ENCODE data around the gene TMEM61.

The TMEM61 gene

DNA sequence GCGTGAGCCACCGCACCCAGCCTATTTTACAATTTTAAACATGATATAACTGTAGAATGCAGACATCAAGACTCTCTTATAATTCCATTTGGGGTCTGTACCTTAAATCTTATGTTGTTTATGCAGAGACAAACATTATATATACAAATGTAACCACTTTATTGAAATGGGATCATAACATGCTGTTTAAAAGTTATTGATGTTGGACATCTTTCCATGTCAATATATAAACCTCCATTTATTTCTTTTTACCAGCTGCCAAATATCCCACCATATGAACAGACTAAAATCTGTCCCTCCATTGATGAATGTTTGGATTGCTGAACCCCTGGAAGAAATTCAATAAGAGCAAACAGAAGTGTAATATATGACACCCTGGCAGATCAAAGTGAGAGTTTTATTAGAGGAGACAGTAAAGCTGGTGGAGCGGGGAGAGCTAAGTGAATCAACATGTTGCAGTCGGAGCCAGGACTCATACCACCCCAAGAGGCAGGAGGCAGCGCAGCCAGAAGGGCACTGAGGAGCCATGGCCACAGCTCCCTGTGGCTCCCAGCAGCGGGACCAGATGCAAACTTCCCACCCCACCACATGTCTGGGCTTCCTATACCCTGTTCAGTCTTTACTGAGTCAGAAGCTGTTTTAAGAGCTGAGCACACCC, 54.2 kb downstream of the TMEM61 start:
- TF ChIP-seq, protein P1, sequence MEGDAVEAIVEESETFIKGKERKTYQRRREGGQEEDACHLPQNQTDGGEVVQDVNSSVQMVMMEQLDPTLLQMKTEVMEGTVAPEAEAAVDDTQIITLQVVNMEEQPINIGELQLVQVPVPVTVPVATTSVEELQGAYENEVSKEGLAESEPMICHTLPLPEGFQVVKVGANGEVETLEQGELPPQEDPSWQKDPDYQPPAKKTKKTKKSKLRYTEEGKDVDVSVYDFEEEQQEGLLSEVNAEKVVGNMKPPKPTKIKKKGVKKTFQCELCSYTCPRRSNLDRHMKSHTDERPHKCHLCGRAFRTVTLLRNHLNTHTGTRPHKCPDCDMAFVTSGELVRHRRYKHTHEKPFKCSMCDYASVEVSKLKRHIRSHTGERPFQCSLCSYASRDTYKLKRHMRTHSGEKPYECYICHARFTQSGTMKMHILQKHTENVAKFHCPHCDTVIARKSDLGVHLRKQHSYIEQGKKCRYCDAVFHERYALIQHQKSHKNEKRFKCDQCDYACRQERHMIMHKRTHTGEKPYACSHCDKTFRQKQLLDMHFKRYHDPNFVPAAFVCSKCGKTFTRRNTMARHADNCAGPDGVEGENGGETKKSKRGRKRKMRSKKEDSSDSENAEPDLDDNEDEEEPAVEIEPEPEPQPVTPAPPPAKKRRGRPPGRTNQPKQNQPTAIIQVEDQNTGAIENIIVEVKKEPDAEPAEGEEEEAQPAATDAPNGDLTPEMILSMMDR (IDR thresholded peaks at IDR 0.05), result no peak

DNA sequence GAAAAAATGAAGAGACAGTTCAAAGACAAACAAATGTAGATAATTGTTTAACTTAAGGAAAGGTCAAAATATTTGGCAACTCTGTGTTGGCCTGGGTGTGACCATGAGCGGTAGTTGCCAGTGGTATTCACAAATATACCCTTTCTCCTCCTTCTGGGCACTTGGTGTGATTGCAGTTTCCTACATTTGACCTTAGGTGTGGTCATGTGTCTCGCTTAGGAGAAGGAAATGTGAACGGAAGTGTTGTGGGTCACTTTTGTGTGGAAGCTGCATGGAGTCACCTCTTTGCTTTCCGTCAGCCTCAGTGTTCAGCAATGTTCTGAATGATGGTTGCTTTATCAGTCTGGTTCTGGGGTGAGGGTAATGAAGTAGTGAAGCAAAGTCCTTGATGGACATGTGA, 55.5 kb downstream of the TMEM61 start:
- TF ChIP-seq, protein P1 (IDR thresholded peaks at IDR 0.05), result peak; percentile 39; the same call in 1 of the 2 replicates

DNA sequence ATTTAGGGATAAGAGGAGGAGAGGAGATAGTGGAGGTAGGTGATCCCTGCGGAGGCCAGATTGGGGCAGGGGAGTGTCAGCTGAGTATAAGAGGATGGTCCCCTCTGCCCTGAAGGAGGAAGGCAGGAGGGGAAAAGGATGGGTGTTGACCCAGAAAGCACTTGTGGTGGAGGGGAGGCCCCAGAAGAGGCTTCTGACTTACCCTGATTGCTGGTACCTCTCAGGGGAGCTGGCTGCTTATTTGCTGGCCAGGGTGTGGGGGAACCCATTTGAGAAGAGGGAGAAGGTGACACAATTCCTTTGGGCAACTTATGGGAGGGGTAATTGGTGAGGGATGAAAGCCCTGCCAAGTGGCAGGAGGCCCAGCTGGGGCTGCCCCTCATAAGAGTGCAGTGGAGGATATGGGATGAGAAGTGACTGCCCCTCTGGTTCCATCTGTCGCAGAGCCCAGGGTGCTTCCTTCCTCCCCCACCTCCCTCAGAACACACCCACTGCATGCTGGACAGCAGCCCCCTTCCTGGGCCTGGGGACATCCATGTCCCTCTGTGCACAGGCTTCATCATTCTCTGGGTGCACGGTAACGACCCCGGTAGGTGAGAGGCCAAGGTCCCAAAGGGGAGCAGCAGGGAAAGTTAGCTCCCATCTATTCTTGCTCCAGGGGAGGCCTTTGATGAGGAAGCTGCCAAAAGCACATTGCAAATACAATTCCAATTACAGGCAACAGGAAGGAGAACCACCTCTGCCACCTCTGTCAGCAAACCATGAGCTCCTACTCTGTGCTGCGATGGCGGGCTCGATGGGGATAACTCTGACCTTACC, 57.5 kb downstream of the TMEM61 start:
- TF ChIP-seq, protein P1 (IDR thresholded peaks at IDR 0.05), result no peak

DNA sequence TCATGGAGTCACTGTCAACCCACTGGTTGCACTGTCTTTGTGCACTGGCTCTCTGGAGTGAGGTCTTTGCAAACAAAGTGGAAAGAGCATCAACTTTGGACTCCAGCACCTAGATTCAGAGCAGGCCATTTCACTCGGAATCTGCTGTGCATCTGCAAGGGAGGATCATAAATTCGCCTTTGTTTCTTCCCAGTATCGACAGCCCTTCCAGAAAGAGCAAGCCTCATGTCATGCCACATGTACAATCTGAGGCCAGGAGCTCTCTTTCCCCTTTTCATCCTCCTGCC, 58.1 kb downstream of the TMEM61 start:
- TF ChIP-seq, protein P1 (IDR thresholded peaks at IDR 0.05), result no peak

DNA sequence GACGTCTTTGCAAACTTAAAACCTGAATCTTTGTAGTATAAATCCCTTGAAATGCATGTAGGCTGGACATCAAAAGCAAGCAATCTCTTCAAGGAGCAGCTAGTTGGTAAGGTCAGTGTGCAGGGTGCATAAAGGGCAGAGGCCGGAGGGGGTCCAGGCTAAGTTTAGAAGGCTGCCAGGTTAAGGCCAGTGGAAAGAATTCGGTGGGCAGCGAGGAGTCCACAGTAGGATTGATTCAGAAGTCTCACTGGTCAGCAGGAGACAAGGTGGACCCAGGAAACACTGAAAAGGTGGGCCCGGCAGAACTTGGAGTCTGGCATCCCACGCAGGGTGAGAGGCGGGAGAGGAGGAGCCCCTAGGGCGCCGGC, 58.5 kb downstream of the TMEM61 start:
- TF ChIP-seq, protein P1 (IDR thresholded peaks at IDR 0.05), result no peak

DNA sequence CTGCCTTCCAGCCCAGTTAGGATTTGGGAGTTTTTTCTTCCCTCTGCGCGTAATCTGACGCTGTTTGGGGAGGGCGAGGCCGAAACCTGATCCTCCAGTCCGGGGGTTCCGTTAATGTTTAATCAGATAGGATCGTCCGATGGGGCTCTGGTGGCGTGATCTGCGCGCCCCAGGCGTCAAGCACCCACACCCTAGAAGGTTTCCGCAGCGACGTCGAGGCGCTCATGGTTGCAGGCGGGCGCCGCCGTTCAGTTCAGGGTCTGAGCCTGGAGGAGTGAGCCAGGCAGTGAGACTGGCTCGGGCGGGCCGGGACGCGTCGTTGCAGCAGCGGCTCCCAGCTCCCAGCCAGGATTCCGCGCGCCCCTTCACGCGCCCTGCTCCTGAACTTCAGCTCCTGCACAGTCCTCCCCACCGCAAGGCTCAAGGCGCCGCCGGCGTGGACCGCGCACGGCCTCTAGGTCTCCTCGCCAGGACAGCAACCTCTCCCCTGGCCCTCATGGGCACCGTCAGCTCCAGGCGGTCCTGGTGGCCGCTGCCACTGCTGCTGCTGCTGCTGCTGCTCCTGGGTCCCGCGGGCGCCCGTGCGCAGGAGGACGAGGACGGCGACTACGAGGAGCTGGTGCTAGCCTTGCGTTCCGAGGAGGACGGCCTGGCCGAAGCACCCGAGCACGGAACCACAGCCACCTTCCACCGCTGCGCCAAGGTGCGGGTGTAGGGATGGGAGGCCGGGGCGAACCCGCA, 59.1 kb downstream of the TMEM61 start, which contains the start of gene PCSK9:
Gene PCSK9 (plus strand): TSS at position 207 of the 741 bp plus-strand sequence. CDS start 290 bp downstream, at position 497.
- TF ChIP-seq, protein P1 (IDR thresholded peaks at IDR 0.05), result no peak

DNA sequence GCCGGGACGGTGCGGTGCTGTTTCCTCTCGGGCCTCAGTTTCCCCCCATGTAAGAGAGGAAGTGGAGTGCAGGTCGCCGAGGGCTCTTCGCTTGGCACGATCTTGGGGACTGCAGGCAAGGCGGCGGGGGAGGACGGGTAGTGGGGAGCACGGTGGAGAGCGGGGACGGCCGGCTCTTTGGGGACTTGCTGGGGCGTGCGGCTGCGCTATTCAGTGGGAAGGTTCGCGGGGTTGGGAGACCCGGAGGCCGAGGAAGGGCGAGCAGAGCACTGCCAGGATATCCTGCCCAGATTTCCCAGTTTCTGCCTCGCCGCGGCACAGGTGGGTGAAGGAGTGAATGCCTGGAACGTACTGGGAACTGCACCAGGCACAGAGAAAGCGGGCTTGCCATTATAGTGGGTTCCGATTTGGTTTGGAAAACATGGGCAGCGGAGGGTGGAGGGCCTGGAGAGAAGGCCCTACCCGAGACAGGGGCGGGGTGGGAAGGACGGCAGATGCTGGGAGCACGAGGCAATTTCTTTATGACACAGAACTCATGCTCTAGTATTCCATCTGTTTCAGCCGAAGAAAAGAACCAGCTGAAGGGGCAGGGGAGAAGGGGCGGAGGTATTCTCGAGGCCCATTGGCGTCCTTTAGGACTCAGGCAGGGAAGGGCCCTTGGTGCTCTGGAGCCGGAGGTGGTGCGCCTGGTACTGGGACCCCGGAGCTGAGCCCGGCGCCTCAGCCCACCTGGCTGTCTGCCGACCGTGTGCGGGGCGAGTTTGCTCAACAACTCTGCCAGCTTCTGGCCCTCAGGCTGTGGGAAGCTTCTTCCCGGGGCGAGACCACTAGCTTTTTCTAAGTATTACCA, 59.9 kb downstream of the TMEM61 start:
- TF ChIP-seq, protein P1 (IDR thresholded peaks at IDR 0.05), result no peak

Data from LNCAP (cell line).